Tibial nerve (tissue), 4 donors: ENCODE measurements around the gene TRIM29. TPM values are rescaled to one million over a fixed set of nuclear protein-coding genes. Genes with fewer than 3 reads are reported as not detected.

Experiments
- DNase-seq, 2 donors: peaks; one replicate each; pipeline ENCODE4 v3.0.0-alpha.2; 2019; ENCODE audit warnings: low spot score in 2 of 2
- H3K27ac ChIP-seq, 4 donors: fragments of 200-600 bp; sonication (generic) in 3 of 4; one replicate each; pipeline ENCODE4 v1.5.1; 2017 to 2019; ENCODE audit warnings: mild to moderate bottlenecking in 1 of 4
- H3K27me3 ChIP-seq, 2 donors: fragments of 200-600 bp; sonication (generic) in 1 of 2; one replicate each; pipeline versions ENCODE4 v1.5.1 to v1.6.0; 2017 to 2019
- H3K36me3 ChIP-seq, 3 donors: fragments of 200-600 bp; sonication (generic); one replicate each; pipeline ENCODE4 v1.5.1; 2018 to 2019
- H3K4me1 ChIP-seq, 4 donors: fragments of 200-600 bp; sonication (generic) in 3 of 4; one replicate each; pipeline ENCODE4 v1.5.1; 2017 to 2019
- H3K4me3 ChIP-seq, 4 donors: fragments of 200-600 bp; sonication (generic) in 3 of 4; one replicate each; pipeline ENCODE4 v1.5.1; 2017 to 2019; ENCODE audit warnings: mild to moderate bottlenecking in 1 of 4, moderate library complexity in 1 of 4
- H3K9me3 ChIP-seq, 4 donors: fragments of 200-600 bp; sonication (generic) in 3 of 4; one replicate each; pipeline ENCODE4 v1.5.1; 2017 to 2019
- CTCF ChIP-seq, 5 experiments: fragments of 200-600 bp in 3 of 5; fragments of 450-650 bp in 2 of 5; sonication (generic) in 3 of 5; IDR thresholded peaks; one replicate each; pipeline ENCODE4 v1.5.1; 2016 to 2019; ENCODE audit warnings: antibody characterized with exemption in 5 of 5, mild to moderate bottlenecking in 3 of 5, moderate library complexity in 2 of 5
- EP300 ChIP-seq, 2 donors: sonication (generic); formaldehyde crosslinking; IDR thresholded peaks; one replicate each; pipeline ENCODE4 v1.6.1; 2017; ENCODE audit warnings: antibody characterized with exemption in 2 of 2, mild to moderate bottlenecking in 1 of 2
- POLR2A ChIP-seq, 2 donors: fragments of 450-650 bp; IDR thresholded peaks; one replicate each; pipeline ENCODE4 v1.6.1; 2017; ENCODE audit warnings: antibody characterized with exemption in 2 of 2, mild to moderate bottlenecking in 2 of 2, moderate library complexity in 2 of 2
- WGBS, 2 donors: methylation state at CpG; one replicate each; pipeline ENCODE4 v1.1.5; 2018; 5-methylcytosine and 5-hydroxymethylcytosine counted together
- total RNA-seq, 4 donors: library from RNA; depleted of rRNA; stranded (reverse); fragments of >200 nt; gene quantifications; one replicate each; pipeline ENCODE4 v1.1.0, GENCODE V29; 2016

The TRIM29 gene
- total RNA-seq, 4 donors from 2014 or later, result 2.4 to 64.9 (median 40.7) TPM

- H3K4me1 ChIP-seq, result no peaks in the 10 kb centered on the region
- no peak overlapping the region for H3K4me3 ChIP-seq
- H3K9me3 ChIP-seq, result no peaks in the 10 kb centered on the region
- 87 to 89% methylated on average over 9 of the region's 9 CpGs for WGBS, 2 donors
- H3K27ac ChIP-seq, result no peak overlapping the region
- peaks cover 0 to 55% of the 10 kb centered on the region in 2 donors for H3K27me3 ChIP-seq
- TF ChIP-seq EP300 (IDR thresholded peaks at IDR 0.05) (no peak), POLR2A (IDR thresholded peaks at IDR 0.05) (no peak), CTCF (IDR thresholded peaks at IDR 0.05) (no peak)
- no peak for DNase-seq
- H3K36me3 ChIP-seq, result no peaks in the 10 kb centered on the region
Measured at GRCh38 chr11:120142441-120143100, 4.7 kb upstream of the TRIM29 start.

GRCh38 chr11:120141768-120142423 lies 4.0 kb upstream of the TRIM29 start:
- no peak for TF ChIP-seq CTCF (IDR thresholded peaks at IDR 0.05)
- TF ChIP-seq POLR2A (IDR thresholded peaks at IDR 0.05), result no peak
- no peak for TF ChIP-seq EP300 (IDR thresholded peaks at IDR 0.05)
- H3K36me3 ChIP-seq, result no peaks in the 10 kb centered on the region

GRCh38 chr11:120141113-120141767 lies 3.3 kb upstream of the TRIM29 start:
- no peaks in the 10 kb centered on the region for H3K4me1 ChIP-seq
- TF ChIP-seq EP300 (IDR thresholded peaks at IDR 0.05) (no peak), CTCF (IDR thresholded peaks at IDR 0.05) (no peak), POLR2A (IDR thresholded peaks at IDR 0.05) (no peak)
- H3K27me3 ChIP-seq, result peaks cover 0 to 42% of the 10 kb centered on the region in 2 donors
- 68 to 80% methylated on average over 4 to 5 of the region's 5 CpGs for WGBS, 2 donors
- no peaks in the 10 kb centered on the region for H3K9me3 ChIP-seq
- no peak overlapping the region for H3K4me3 ChIP-seq
- H3K27ac ChIP-seq, result no peak overlapping the region
- DNase-seq, result no peak
- no peaks in the 10 kb centered on the region for H3K36me3 ChIP-seq

More at GRCh38 chr11:120141768-120142423, 4.0 kb upstream of the TRIM29 start:
- DNase-seq, result no peak
- no peak overlapping the region for H3K27ac ChIP-seq
- 66 to 68% methylated on average over 5 of the region's 5 CpGs for WGBS, 2 donors
- H3K27me3 ChIP-seq, result peaks cover 0 to 48% of the 10 kb centered on the region in 2 donors
- no peaks in the 10 kb centered on the region for H3K9me3 ChIP-seq
- no peaks in the 10 kb centered on the region for H3K4me1 ChIP-seq
- no peak overlapping the region for H3K4me3 ChIP-seq

- TF ChIP-seq CTCF (IDR thresholded peaks at IDR 0.05) (no peak), EP300 (IDR thresholded peaks at IDR 0.05) (no peak), POLR2A (IDR thresholded peaks at IDR 0.05) (no peak)
- peaks cover 0 to 25% of the 10 kb centered on the region in 2 donors for H3K27me3 ChIP-seq
- no peak overlapping the region for H3K4me3 ChIP-seq
- DNase-seq, result peak in 1 of 2 donors; percentile 2
- H3K4me1 ChIP-seq, result no peaks in the 10 kb centered on the region
- H3K27ac ChIP-seq, result no peak overlapping the region
- no peaks in the 10 kb centered on the region for H3K36me3 ChIP-seq
- WGBS, 2 donors, result 83 to 87% methylated on average over 8 of the region's 8 CpGs
- H3K9me3 ChIP-seq, result no peaks in the 10 kb centered on the region
Measured at GRCh38 chr11:120139316-120140069, 1.6 kb upstream of the TRIM29 start.
